Neuron (in vitro differentiated cells): ENCODE results near the gene SLC2A8.

Experiments used
- H2AFZ ChIP-seq: one replicate; pipeline ENCODE4 v1.6.1; 2013; ENCODE audit warnings: low read depth, mild to moderate bottlenecking, inconsistent platforms, low read length, moderate library complexity
- H3K27me3 ChIP-seq: one replicate; pipeline ENCODE4 v1.6.1; 2013; ENCODE audit warnings: low read length; ENCODE audit not compliant: insufficient read depth
- H3K36me3 ChIP-seq: one replicate; pipeline ENCODE4 v1.6.1; 2013; ENCODE audit warnings: low read length; ENCODE audit not compliant: insufficient read depth
- H3K4me1 ChIP-seq: one replicate; pipeline ENCODE4 v1.6.1; 2013; ENCODE audit warnings: low read length; ENCODE audit not compliant: insufficient read depth
- H3K4me3 ChIP-seq: 2 replicates; pipeline ENCODE4 v1.5.1; 2013; ENCODE audit warnings: mild to moderate bottlenecking, low read length, moderate library complexity
- H3K9me3 ChIP-seq: one replicate; pipeline ENCODE4 v1.6.1; 2013; ENCODE audit warnings: low read length

The SLC2A8 gene

GRCh38 chr9:127398715-127399400 lies 1.9 kb downstream of the SLC2A8 start:
- Histone ChIP-seq H3K27me3 (no peaks in the 10 kb centered on the region), H3K4me3 (peak overlapping the region; percentile 68), H3K36me3 (peaks cover 35% of the 10 kb centered on the region), H3K4me1 (peaks cover 20% of the 10 kb centered on the region), H2AFZ (no peak overlapping the region), H3K9me3 (no peaks in the 10 kb centered on the region)

- peaks cover 44% of the 10 kb centered on the region for H3K36me3 ChIP-seq
- H2AFZ ChIP-seq: no peak overlapping the region
- H3K27me3 ChIP-seq: no peaks in the 10 kb centered on the region
- peaks cover 20% of the 10 kb centered on the region for H3K4me1 ChIP-seq
- no peak overlapping the region for H3K4me3 ChIP-seq
- H3K9me3 ChIP-seq: no peaks in the 10 kb centered on the region
Observed at GRCh38 chr9:127399736-127400269, 2.8 kb downstream of the SLC2A8 start.

- Histone ChIP-seq H3K36me3 (peaks cover 57% of the 10 kb centered on the region), H3K4me1 (peaks cover 14% of the 10 kb centered on the region), H3K27me3 (no peaks in the 10 kb centered on the region), H2AFZ (no peak overlapping the region), H3K4me3 (no peak overlapping the region), H3K9me3 (no peaks in the 10 kb centered on the region)
Observed at GRCh38 chr9:127402401-127403090, 5.6 kb downstream of the SLC2A8 start.

GRCh38 chr9:127403507-127404192 lies 6.7 kb downstream of the SLC2A8 start:
- no peaks in the 10 kb centered on the region for H3K9me3 ChIP-seq
- H2AFZ ChIP-seq: no peak overlapping the region
- H3K36me3 ChIP-seq: peaks cover 61% of the 10 kb centered on the region
- no peaks in the 10 kb centered on the region for H3K27me3 ChIP-seq
- H3K4me1 ChIP-seq: peaks cover 6% of the 10 kb centered on the region
- no peak overlapping the region for H3K4me3 ChIP-seq

- Histone ChIP-seq H3K9me3 (no peaks in the 10 kb centered on the region), H2AFZ (no peak overlapping the region), H3K4me3 (no peak overlapping the region), H3K36me3 (peaks cover 61% of the 10 kb centered on the region), H3K27me3 (no peaks in the 10 kb centered on the region), H3K4me1 (no peaks in the 10 kb centered on the region)
Observed at GRCh38 chr9:127404631-127405030, 7.7 kb downstream of the SLC2A8 start.

GRCh38 chr9:127405344-127406125 lies 8.6 kb downstream of the SLC2A8 start:
- H3K27me3 ChIP-seq: no peaks in the 10 kb centered on the region
- H3K9me3 ChIP-seq: no peaks in the 10 kb centered on the region
- peaks cover 53% of the 10 kb centered on the region for H3K36me3 ChIP-seq
- no peak overlapping the region for H3K4me3 ChIP-seq
- H3K4me1 ChIP-seq: no peaks in the 10 kb centered on the region
- no peak overlapping the region for H2AFZ ChIP-seq

- Histone ChIP-seq H2AFZ (no peak overlapping the region), H3K36me3 (peaks cover 45% of the 10 kb centered on the region), H3K9me3 (no peaks in the 10 kb centered on the region), H3K27me3 (no peaks in the 10 kb centered on the region), H3K4me1 (no peaks in the 10 kb centered on the region), H3K4me3 (no peak overlapping the region)
Observed at GRCh38 chr9:127406799-127407491, 10.0 kb downstream of the SLC2A8 start.

- Histone ChIP-seq H2AFZ (no peak overlapping the region), H3K36me3 (peaks cover 41% of the 10 kb centered on the region), H3K9me3 (no peaks in the 10 kb centered on the region), H3K27me3 (no peaks in the 10 kb centered on the region), H3K4me1 (no peaks in the 10 kb centered on the region), H3K4me3 (no peak overlapping the region)
Observed at GRCh38 chr9:127407492-127407843, 10.5 kb downstream of the SLC2A8 start.

GRCh38 chr9:127411122-127411521 lies 14.2 kb downstream of the SLC2A8 start:
- Histone ChIP-seq H3K36me3 (peaks cover 11% of the 10 kb centered on the region), H3K4me3 (no peak overlapping the region), H2AFZ (no peak overlapping the region), H3K4me1 (no peaks in the 10 kb centered on the region), H3K9me3 (no peaks in the 10 kb centered on the region), H3K27me3 (no peaks in the 10 kb centered on the region)

- H3K9me3 ChIP-seq: no peaks in the 10 kb centered on the region
- no peaks in the 10 kb centered on the region for H3K27me3 ChIP-seq
- H3K4me1 ChIP-seq: no peaks in the 10 kb centered on the region
- H3K4me3 ChIP-seq: no peak overlapping the region
- H2AFZ ChIP-seq: no peak overlapping the region
- peaks cover 10% of the 10 kb centered on the region for H3K36me3 ChIP-seq
Observed at GRCh38 chr9:127415141-127415540, 18.2 kb downstream of the SLC2A8 start.

- Histone ChIP-seq H2AFZ (no peak overlapping the region), H3K27me3 (no peaks in the 10 kb centered on the region), H3K36me3 (peaks cover 10% of the 10 kb centered on the region), H3K4me1 (no peaks in the 10 kb centered on the region), H3K9me3 (no peaks in the 10 kb centered on the region), H3K4me3 (no peak overlapping the region)
Observed at GRCh38 chr9:127415657-127416056, 18.7 kb downstream of the SLC2A8 start.
